Measurements from ENCODE around the gene MICB.
"Not testable (repeated sequence)": the region's sequence is repeated elsewhere in the genome, so short reads cannot be mapped to it uniquely, and the experiment has no call there.

Gene MICB

DNA sequence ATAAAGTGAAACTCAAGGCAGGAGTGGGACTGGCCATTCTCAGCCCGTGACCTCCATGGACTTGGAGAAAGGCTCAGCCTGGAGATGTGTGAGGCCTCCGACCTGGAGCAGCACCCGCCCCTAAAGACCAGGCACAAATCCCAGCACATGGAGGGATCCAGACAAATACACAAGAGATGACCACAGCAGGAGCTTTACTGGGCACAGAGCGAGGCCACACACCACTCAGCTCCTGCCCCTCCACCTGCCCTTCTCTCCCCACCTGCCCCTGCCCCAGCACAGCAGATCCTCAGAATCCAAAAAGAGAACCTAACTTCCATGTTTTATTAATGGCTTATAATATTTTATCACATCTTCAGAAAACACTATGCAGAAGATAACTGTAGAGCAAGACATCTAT lies 20.4 kb upstream of the MICB start:
- Histone ChIP-seq H3K27ac (ENCODE audit: low read length) (no peak overlapping the region), H3K36me3 (ENCODE audit: insufficient read depth, low read depth, low read length) (no peaks in the 10 kb centered on the region), H3K4me1 (ENCODE audit: insufficient read depth, low read length) (no peaks in the 10 kb centered on the region), H3K4me3 (ENCODE audit: low read length) (no peak overlapping the region), H3K9ac (ENCODE audit: low read depth, low read length) (no peak overlapping the region), H3K9me3 (ENCODE audit: insufficient read depth, low read depth, low read length) (no peaks in the 10 kb centered on the region), H3K27me3 (ENCODE audit: insufficient read depth, low read length) (peaks cover 13% of the 10 kb centered on the region; the same call in 1 of the 2 replicates)

GRCh38 chr6:31478186-31478950 lies 19.6 kb upstream of the MICB start:
- Histone ChIP-seq H3K36me3 (ENCODE audit: insufficient read depth, low read depth, low read length) (no peaks in the 10 kb centered on the region), H3K4me1 (ENCODE audit: insufficient read depth, low read length) (no peaks in the 10 kb centered on the region), H3K27ac (ENCODE audit: low read length) (no peak overlapping the region), H3K9ac (ENCODE audit: low read depth, low read length) (no peak overlapping the region), H3K9me3 (ENCODE audit: insufficient read depth, low read depth, low read length) (no peaks in the 10 kb centered on the region), H3K4me3 (ENCODE audit: low read length) (no peak overlapping the region), H3K27me3 (ENCODE audit: insufficient read depth, low read length) (peaks cover 13% of the 10 kb centered on the region; the same call in 1 of the 2 replicates)

DNA sequence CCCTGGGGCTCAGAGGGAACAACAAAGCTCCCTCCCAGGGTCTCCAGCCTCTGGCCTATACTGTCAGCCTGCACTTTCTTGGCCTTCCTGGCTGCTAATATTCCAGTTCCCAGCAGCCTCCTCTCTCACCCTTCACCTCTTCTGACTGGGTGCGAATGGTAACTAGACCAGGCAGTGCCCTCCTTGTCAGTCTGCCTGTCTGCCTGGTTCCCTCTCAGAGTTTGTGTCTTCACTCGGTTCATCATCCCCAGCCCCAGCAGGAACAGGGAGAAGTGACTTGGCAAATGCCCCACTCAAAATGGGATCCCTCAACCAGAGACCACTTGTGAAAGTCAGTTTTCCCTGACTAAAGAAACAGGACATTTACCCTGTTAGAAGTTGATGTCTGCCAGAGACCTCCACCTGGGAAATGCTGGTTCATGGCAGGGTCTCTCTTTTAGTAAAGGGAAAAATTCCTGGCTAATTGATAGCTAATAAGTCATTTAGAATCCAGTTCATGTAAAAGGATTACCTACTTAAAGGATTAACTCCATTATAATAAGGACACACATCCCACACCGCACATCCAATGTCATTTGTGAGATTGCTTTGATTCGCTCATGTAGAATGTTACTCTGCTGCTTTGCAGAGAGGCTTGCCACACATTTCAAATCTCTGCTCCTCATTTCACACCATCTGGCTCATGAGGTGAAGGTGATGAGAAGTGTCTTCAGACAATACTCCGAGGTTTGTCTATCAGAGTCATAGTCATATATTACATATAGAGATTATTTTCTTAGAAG lies 18.6 kb upstream of the MICB start:
- no peak overlapping the region for H3K4me3 ChIP-seq (ENCODE audit: low read length)
- no peaks in the 10 kb centered on the region for H3K36me3 ChIP-seq (ENCODE audit: insufficient read depth, low read depth, low read length)
- H3K27ac ChIP-seq (ENCODE audit: low read length): no peak overlapping the region
- no peaks in the 10 kb centered on the region for H3K9me3 ChIP-seq (ENCODE audit: insufficient read depth, low read depth, low read length)
- peaks cover 13% of the 10 kb centered on the region; the same call in 1 of the 2 replicates for H3K27me3 ChIP-seq (ENCODE audit: insufficient read depth, low read length)
- no peaks in the 10 kb centered on the region for H3K4me1 ChIP-seq (ENCODE audit: insufficient read depth, low read length)
- no peak overlapping the region for H3K9ac ChIP-seq (ENCODE audit: low read depth, low read length)

- H3K36me3 ChIP-seq (ENCODE audit: insufficient read depth, low read depth, low read length): no peaks in the 10 kb centered on the region
- no peak overlapping the region for H3K4me3 ChIP-seq (ENCODE audit: low read length)
- no peaks in the 10 kb centered on the region for H3K9me3 ChIP-seq (ENCODE audit: insufficient read depth, low read depth, low read length)
- no peak overlapping the region for H3K9ac ChIP-seq (ENCODE audit: low read depth, low read length)
- no peaks in the 10 kb centered on the region for H3K4me1 ChIP-seq (ENCODE audit: insufficient read depth, low read length)
- H3K27ac ChIP-seq (ENCODE audit: low read length): no peak overlapping the region
- H3K27me3 ChIP-seq (ENCODE audit: insufficient read depth, low read length): peaks cover 13% of the 10 kb centered on the region; the same call in 1 of the 2 replicates
These were observed 17.9 kb upstream of the MICB start for GRCh38 chr6:31479933-31480535.

DNA sequence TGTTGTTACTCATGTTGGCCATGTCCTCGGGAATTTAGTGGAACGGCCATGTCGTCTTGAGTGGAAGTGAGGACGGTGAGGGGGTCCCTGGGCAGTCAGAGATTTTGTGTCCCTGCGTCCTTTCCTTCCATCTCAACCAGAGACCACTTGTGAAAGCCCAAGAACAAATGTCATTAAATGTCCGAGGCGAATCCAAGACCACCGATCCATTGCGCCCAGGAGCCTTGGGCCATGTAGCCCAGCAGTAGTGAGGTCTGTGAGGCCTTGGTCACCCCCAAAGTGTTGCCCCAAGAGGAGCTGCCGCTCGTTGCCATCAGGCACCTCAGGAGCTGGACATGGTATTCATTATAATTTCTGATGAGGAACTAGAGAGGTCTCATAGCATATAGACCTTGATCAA lies 17.4 kb upstream of the MICB start:
- Histone ChIP-seq H3K4me1 (ENCODE audit: insufficient read depth, low read length) (no peaks in the 10 kb centered on the region), H3K36me3 (ENCODE audit: insufficient read depth, low read depth, low read length) (no peaks in the 10 kb centered on the region), H3K9ac (ENCODE audit: low read depth, low read length) (no peak overlapping the region), H3K4me3 (ENCODE audit: low read length) (no peak overlapping the region), H3K27ac (ENCODE audit: low read length) (no peak overlapping the region), H3K9me3 (ENCODE audit: insufficient read depth, low read depth, low read length) (no peaks in the 10 kb centered on the region), H3K27me3 (ENCODE audit: insufficient read depth, low read length) (peaks cover 13% of the 10 kb centered on the region; the same call in 1 of the 2 replicates)

GRCh38 chr6:31483392-31483791 lies 14.6 kb upstream of the MICB start:
- no peak overlapping the region for H3K27ac ChIP-seq (ENCODE audit: low read length)
- H3K4me3 ChIP-seq (ENCODE audit: low read length): no peak overlapping the region
- H3K36me3 ChIP-seq (ENCODE audit: insufficient read depth, low read depth, low read length): no peaks in the 10 kb centered on the region
- H3K9ac ChIP-seq (ENCODE audit: low read depth, low read length): no peak overlapping the region
- peaks cover 4% of the 10 kb centered on the region; the same call in 1 of the 2 replicates for H3K9me3 ChIP-seq (ENCODE audit: insufficient read depth, low read depth, low read length)
- no peaks in the 10 kb centered on the region for H3K4me1 ChIP-seq (ENCODE audit: insufficient read depth, low read length)
- peaks cover 4% of the 10 kb centered on the region; the same call in 1 of the 2 replicates for H3K27me3 ChIP-seq (ENCODE audit: insufficient read depth, low read length)

DNA sequence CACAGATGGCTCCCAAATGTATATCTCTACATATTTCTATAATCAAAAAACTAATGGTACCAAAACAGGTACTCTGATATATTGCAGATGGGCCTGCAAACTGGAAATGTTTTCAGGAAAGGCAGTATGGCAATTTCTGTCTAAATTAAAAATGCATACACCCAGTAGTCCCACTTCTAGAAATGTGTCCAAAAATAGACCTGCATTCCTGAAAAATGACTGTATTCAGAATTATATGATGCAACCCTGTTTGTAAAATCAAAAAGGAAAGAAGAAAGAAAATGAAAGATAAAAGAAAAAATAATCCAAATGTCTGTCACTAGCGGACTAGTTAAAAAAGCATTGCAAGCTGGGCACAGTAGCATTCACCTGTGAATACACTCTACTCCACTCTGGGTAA lies 12.9 kb upstream of the MICB start:
- H3K9me3 ChIP-seq (ENCODE audit: insufficient read depth, low read depth, low read length): peaks cover 4% of the 10 kb centered on the region; the same call in 1 of the 2 replicates
- H3K9ac ChIP-seq (ENCODE audit: low read depth, low read length): no peak overlapping the region
- no peaks in the 10 kb centered on the region for H3K27me3 ChIP-seq (ENCODE audit: insufficient read depth, low read length)
- H3K4me1 ChIP-seq (ENCODE audit: insufficient read depth, low read length): no peaks in the 10 kb centered on the region
- H3K27ac ChIP-seq (ENCODE audit: low read length): no peak overlapping the region
- H3K4me3 ChIP-seq (ENCODE audit: low read length): no peak overlapping the region
- H3K36me3 ChIP-seq (ENCODE audit: insufficient read depth, low read depth, low read length): no peaks in the 10 kb centered on the region

DNA sequence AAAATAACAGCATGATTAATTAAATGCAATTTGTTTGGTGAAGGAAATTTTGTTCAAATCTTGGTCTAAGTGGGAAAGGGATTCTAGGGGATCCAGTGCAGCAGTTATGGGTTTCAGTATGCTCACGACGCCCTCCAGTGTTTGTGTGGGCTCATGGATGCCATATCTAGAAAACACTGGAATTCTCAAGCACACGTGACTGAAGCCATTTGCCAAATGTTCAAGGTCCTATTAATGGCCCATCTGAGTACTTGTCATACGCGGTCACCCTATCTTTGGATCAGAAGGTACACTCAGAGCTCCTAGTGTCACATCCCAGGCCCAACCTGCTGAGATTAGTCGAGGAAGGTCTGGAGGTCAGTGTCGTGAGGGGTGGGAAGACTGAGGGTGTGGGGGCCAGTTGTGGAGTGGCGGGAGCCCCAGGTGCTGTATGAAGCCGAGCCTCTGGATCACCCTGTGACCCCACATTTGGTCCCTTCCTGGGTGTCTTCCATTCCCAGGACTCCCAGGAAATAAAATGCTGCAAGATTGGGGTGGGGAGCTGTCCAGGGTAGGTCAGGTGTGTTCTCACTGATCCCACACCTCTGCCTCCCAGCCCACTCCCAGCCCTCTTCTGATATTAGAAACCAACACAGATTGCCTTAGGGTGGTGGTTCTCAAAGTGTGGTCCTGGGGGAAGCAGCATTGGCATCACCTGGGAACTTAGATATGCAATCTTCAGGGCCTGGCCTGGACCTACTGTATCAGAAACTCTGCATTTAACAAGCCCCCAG lies 11.7 kb upstream of the MICB start:
- H3K36me3 ChIP-seq (ENCODE audit: insufficient read depth, low read depth, low read length); H3K9me3 ChIP-seq (ENCODE audit: insufficient read depth, low read depth, low read length); H3K27me3 ChIP-seq (ENCODE audit: insufficient read depth, low read length); H3K4me1 ChIP-seq (ENCODE audit: insufficient read depth, low read length); H3K9ac ChIP-seq (ENCODE audit: low read depth, low read length); H3K4me3 ChIP-seq (ENCODE audit: low read length); H3K27ac ChIP-seq (ENCODE audit: low read length): not testable (repeated sequence)

DNA sequence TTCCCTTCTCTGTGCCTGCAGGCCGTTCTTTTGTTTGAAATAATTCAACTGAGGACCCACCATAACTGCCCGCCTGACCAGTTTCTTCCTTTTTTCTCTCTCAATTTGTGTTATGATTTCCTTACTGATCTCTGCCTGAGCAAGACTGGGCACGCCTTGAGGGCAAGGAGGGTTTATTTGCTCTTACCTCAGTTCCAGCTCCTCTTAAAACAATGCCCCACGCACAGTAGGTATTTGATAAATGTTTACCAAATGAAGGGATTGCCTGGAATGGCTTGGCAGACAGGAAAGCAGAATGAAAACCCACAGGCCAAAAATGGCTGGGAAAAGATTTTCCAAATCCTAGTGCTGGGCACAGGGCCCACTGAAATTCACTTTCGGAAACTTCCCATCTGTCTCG lies 10.3 kb upstream of the MICB start:
- H3K4me3 ChIP-seq (ENCODE audit: low read length); H3K4me1 ChIP-seq (ENCODE audit: insufficient read depth, low read length); H3K36me3 ChIP-seq (ENCODE audit: insufficient read depth, low read depth, low read length); H3K9me3 ChIP-seq (ENCODE audit: insufficient read depth, low read depth, low read length); H3K27me3 ChIP-seq (ENCODE audit: insufficient read depth, low read length); H3K27ac ChIP-seq (ENCODE audit: low read length); H3K9ac ChIP-seq (ENCODE audit: low read depth, low read length): not testable (repeated sequence)

DNA sequence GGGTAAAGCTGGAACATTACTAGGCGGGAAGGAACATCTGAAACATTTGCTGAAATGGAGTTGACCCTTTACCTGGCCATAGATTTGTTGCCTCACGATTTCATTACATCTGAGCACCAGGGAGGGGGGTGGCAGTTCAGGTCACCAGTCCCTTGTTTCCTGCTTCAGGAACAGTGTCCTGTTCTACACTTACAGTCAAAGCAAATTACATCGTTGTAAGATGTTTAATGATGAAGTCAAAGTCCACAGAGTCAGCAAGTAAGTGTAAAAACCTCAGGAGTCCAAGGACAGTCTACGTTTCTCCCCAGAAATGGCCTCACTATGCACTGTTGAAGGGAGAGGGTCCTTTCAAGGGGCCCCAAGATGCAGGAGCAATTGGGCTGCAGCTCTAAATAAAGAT lies 8.9 kb upstream of the MICB start:
- H3K36me3 ChIP-seq (ENCODE audit: insufficient read depth, low read depth, low read length): no peaks in the 10 kb centered on the region
- no peak overlapping the region for H3K9ac ChIP-seq (ENCODE audit: low read depth, low read length)
- H3K27me3 ChIP-seq (ENCODE audit: insufficient read depth, low read length): peaks cover 2% of the 10 kb centered on the region
- H3K4me3 ChIP-seq (ENCODE audit: low read length): no peak overlapping the region
- no peak overlapping the region for H3K27ac ChIP-seq (ENCODE audit: low read length)
- peaks cover 4% of the 10 kb centered on the region; the same call in 1 of the 2 replicates for H3K9me3 ChIP-seq (ENCODE audit: insufficient read depth, low read depth, low read length)
- H3K4me1 ChIP-seq (ENCODE audit: insufficient read depth, low read length): no peaks in the 10 kb centered on the region

DNA sequence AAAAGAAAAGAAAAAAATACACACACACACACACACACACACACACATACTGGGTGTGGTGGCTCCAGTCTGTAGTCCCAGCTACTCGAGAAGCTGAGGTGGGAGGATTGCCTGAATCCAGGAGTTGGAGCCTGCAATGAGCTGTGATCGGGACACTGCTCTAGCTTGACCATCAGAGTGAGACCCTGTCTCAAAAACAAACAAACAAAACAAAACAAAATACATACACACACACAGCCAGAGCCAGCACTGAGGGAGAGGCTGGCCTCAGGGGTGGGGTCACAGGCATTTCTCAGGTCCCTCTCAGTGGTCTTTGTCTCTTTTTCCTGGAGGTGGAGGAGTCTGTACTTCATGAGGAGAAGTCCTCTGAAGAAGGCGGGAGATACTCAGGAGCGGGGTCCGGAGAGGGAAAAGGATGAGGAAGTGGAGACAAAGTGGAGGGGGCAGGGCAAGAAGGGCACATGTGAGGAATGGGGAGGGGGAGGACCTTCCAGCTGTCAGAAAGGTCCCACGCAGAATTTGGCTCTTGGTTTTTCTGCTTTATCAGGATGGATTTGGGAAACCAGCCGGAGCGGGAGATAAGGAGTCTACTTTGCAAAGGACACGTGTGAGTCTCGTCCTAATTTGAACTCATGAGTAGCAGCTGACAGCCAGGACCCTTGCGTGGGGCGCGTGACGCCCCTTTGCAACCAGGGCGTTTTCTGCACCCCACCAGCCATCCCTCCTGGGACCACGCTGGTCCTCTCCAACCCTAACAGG lies 7.7 kb upstream of the MICB start:
- Histone ChIP-seq H3K4me3 (ENCODE audit: low read length) (no peak overlapping the region), H3K4me1 (ENCODE audit: insufficient read depth, low read length) (peaks cover 3% of the 10 kb centered on the region), H3K9ac (ENCODE audit: low read depth, low read length) (no peak overlapping the region)

More for the DNA sequence above, 7.7 kb upstream of the MICB start:
- no peaks in the 10 kb centered on the region for H3K36me3 ChIP-seq (ENCODE audit: insufficient read depth, low read depth, low read length)
- peaks cover 4% of the 10 kb centered on the region; the same call in 1 of the 2 replicates for H3K9me3 ChIP-seq (ENCODE audit: insufficient read depth, low read depth, low read length)
- H3K27ac ChIP-seq (ENCODE audit: low read length): no peak overlapping the region
- peaks cover 14% of the 10 kb centered on the region for H3K27me3 ChIP-seq (ENCODE audit: insufficient read depth, low read length)
